A549 (cell line): ENCODE measurements around the gene GPC1. TPM values are rescaled to one million over a fixed set of nuclear protein-coding genes. Genes with fewer than 3 reads are reported as not detected.

Experiments
- ATAC-seq, 2 experiments: fragments of 200-7000 bp in 1 of 2; fragments of >200 bp in 1 of 2; cut with Nextera tagmentation in 1 of 2; cut with Tn5 transposase in 1 of 2; 3 replicates each; pipeline versions ENCODE4 v1.8.0 to v1.9.1; 2018 to 2020; ENCODE audit warnings: mild to moderate bottlenecking in 1 of 2, moderate library complexity in 1 of 2
- CTCF ChIA-PET: fragments of 300-600 bp; sonication (Branson Sonifier 250); formaldehyde crosslinking; extraction: SDS; loops from one replicate; lab custom pipeline; 2021; ENCODE audit warnings: antibody characterized with exemption, inconsistent platforms; lab: Yijun Ruan, JAX
- POLR2A ChIA-PET: fragments of 350-600 bp; formaldehyde crosslinking; extraction: SDS; loops from one replicate; lab custom pipeline; 2021; ENCODE audit warnings: antibody characterized with exemption, inconsistent platforms; lab: Yijun Ruan, JAX
- DNase-seq, 2 experiments: peaks; one replicate each; pipeline versions ENCODE4 v3.0.0 to v3.0.0-alpha.2; 2011 to 2016; ENCODE audit warnings: low read depth in 1 of 2, low spot score in 1 of 2
- FAIRE-seq: peaks from 2 replicates; lab custom pipeline; 2011; peaks lifted over from hg19 to GRCh38; lab: Jason Lieb, UNC
- H3K27ac ChIP-seq, 2 experiments: fragments of >200 bp; sonication (Bioruptor Twin); formaldehyde crosslinking; 3 replicates each; pipeline ENCODE4 v1.5.1; 2016 to 2017
- H3K4me1 ChIP-seq: fragments of >200 bp; sonication (Bioruptor Twin); formaldehyde crosslinking; 3 replicates; pipeline ENCODE4 v1.6.1; 2016
- H3K4me2 ChIP-seq: fragments of >200 bp; sonication (Bioruptor Twin); formaldehyde crosslinking; 3 replicates; pipeline ENCODE4 v1.6.1; 2016
- H3K4me3 ChIP-seq: fragments of >200 bp; sonication (Bioruptor Twin); formaldehyde crosslinking; 3 replicates; pipeline ENCODE4 v1.5.1; 2016
- H3K9me3 ChIP-seq: fragments of >200 bp; sonication (Bioruptor Twin); formaldehyde crosslinking; 3 replicates; pipeline ENCODE4 v1.6.1; 2016
- CBX8 ChIP-seq: fragments of 200-600 bp; sonication (generic); IDR thresholded peaks from 2 replicates; pipeline ENCODE4 v1.6.1; 2016
- ESRRA ChIP-seq: fragments of 150-350 bp; IDR thresholded peaks from 2 replicates; pipeline ENCODE4 v1.6.1; 2014; ENCODE audit warnings: mild to moderate bottlenecking, low read length, borderline replicate concordance
- GATA3 ChIP-seq: IDR thresholded peaks from 2 replicates; pipeline ENCODE4 v1.6.1; 2012; ENCODE audit warnings: borderline replicate concordance
- HEYL ChIP-seq: fragments of 250-450 bp; sonication (Bioruptor Pico); IDR thresholded peaks from 2 replicates; pipeline ENCODE4 v1.8.0; 2021; ENCODE audit warnings: mild to moderate bottlenecking, moderate library complexity
- HOXB13 ChIP-seq: fragments of 250-450 bp; sonication (Bioruptor Pico); IDR thresholded peaks from 2 replicates; pipeline ENCODE4 v1.5.0; 2020; ENCODE audit warnings: low read depth, mild to moderate bottlenecking, moderate library complexity
- HOXB5 ChIP-seq: fragments of 250-450 bp; sonication (Bioruptor Pico); IDR thresholded peaks from 2 replicates; pipeline ENCODE4 v1.5.0; 2020; ENCODE audit warnings: mild to moderate bottlenecking, moderate library complexity
- KDM5A ChIP-seq: fragments of 200-600 bp; sonication (generic); IDR thresholded peaks from 2 replicates; pipeline ENCODE4 v1.6.1; 2016; ENCODE audit warnings: antibody characterized with exemption, mild to moderate bottlenecking
- MAFK ChIP-seq: fragments of 450-650 bp; IDR thresholded peaks from 2 replicates; pipeline ENCODE4 v1.6.1; 2014; ENCODE audit not compliant: partially characterized antibody
- MAX ChIP-seq: IDR thresholded peaks from 2 replicates; pipeline ENCODE4 v1.6.1; 2012
- NFE2L2 ChIP-seq: fragments of 150-350 bp; conservative IDR thresholded peaks from 2 replicates; pipeline ENCODE4 v1.6.1; 2014; ENCODE audit warnings: low read length
- NPAS2 ChIP-seq: fragments of 250-450 bp; sonication (Bioruptor Pico); IDR thresholded peaks from 2 replicates; pipeline ENCODE4 v1.8.0; 2022; ENCODE audit warnings: mild to moderate bottlenecking, moderate library complexity, borderline replicate concordance
- NR3C1 ChIP-seq: fragments of >200 bp; sonication (Bioruptor Twin); formaldehyde crosslinking; IDR thresholded peaks from 3 replicates; pipeline ENCODE4 v1.6.1; 2017
- PBX3 ChIP-seq: IDR thresholded peaks from 2 replicates; pipeline ENCODE4 v1.6.1; 2012
- POLR2AphosphoS2 ChIP-seq: conservative IDR thresholded peaks from 2 replicates; pipeline ENCODE4 v1.6.1; 2012; ENCODE audit warnings: low read length, improper control_type of control experiment, inconsistent platforms
- RAD21 ChIP-seq, 2 experiments: fragments of >200 bp in 1 of 2; sonication (Bioruptor Twin) in 1 of 2; formaldehyde crosslinking in 1 of 2; IDR thresholded peaks in 1 of 2; conservative IDR thresholded peaks in 1 of 2; 2 replicates in 1 of 2; 3 replicates in 1 of 2; pipeline ENCODE4 v1.6.1; 2012 to 2018; ENCODE audit warnings: inconsistent platforms in 1 of 2
- RFX5 ChIP-seq: fragments of 450-650 bp; IDR thresholded peaks from 2 replicates; pipeline ENCODE4 v1.7.1; 2014; ENCODE audit warnings: antibody characterized with exemption, mild to moderate bottlenecking, moderate library complexity
- RNF2 ChIP-seq: fragments of 200-600 bp; sonication (generic); IDR thresholded peaks from 2 replicates; pipeline ENCODE4 v1.6.1; 2016; ENCODE audit warnings: low read depth, mild to moderate bottlenecking, antibody characterized with exemption, moderate library complexity, borderline replicate concordance
- SREBF2 ChIP-seq: fragments of 450-650 bp; IDR thresholded peaks from 2 replicates; pipeline ENCODE4 v1.6.1; 2014; ENCODE audit warnings: mild to moderate bottlenecking, moderate library complexity
- TFCP2L1 ChIP-seq: fragments of 250-450 bp; sonication (Bioruptor Pico); IDR thresholded peaks from 2 replicates; pipeline ENCODE4 v1.5.0; 2021; ENCODE audit warnings: mild to moderate bottlenecking
- TP53 ChIP-seq: fragments of 250-450 bp; sonication (Bioruptor Pico); IDR thresholded peaks from 2 replicates; pipeline ENCODE4 v1.5.0; 2021; ENCODE audit warnings: mild to moderate bottlenecking, moderate library complexity
- ZFP36 ChIP-seq: fragments of 450-650 bp; IDR thresholded peaks from 2 replicates; pipeline ENCODE4 v1.6.1; 2014; ENCODE audit warnings: borderline replicate concordance; ENCODE audit not compliant: partially characterized antibody
- ZSCAN20 ChIP-seq: fragments of 250-450 bp; sonication (Bioruptor Pico); IDR thresholded peaks from 2 replicates; pipeline ENCODE4 v1.8.0; 2022; ENCODE audit warnings: mild to moderate bottlenecking, moderate library complexity
- WGBS: methylation state at CpG from one replicate; pipeline ENCODE4 v1.1.6; 2017; ENCODE audit errors: missing lambda C conversion rate; 5-methylcytosine and 5-hydroxymethylcytosine counted together
- polyA plus RNA-seq, 4 experiments: library from polyadenylated mRNA; depleted of rRNA in 3 of 4; stranded (reverse); fragments of >200 nt; fragmentation: RNase III in 1 of 4; extraction: RNeasy Plus Mini Kit Qiagen cat#74134 plus additional on column Dnase treatment in 1 of 4; gene quantifications; 2 replicates in 3 of 4; 3 replicates in 1 of 4; pipeline ENCODE4 v1.2.3, GENCODE V29; 2011 to 2017
- TF ChIP-seq, protein P1 (sequence below): fragments of 250-450 bp; sonication (Bioruptor Pico); IDR thresholded peaks from 2 replicates; pipeline ENCODE4 v1.5.0; 2021; ENCODE audit warnings: mild to moderate bottlenecking, moderate library complexity, borderline replicate concordance
- TF ChIP-seq, protein P2 (sequence below): fragments of 250-450 bp; sonication (Bioruptor Pico); IDR thresholded peaks from 2 replicates; pipeline ENCODE4 v1.5.0; 2020; ENCODE audit warnings: low read depth, mild to moderate bottlenecking, moderate library complexity

GPC1 gene
- polyA plus RNA-seq, 2 of the 4 experiments (the other 2 are of a cell fraction): 19.8 to 97.7 TPM

- no peak for DNase-seq
- POLR2A ChIA-PET: interaction anchor here (0.6 kb wide), 1 partner anchor 66 kb away, joined by 6 read pairs; no protein-coding TSS in a partner anchor
- no peak for ATAC-seq
- Histone ChIP-seq H3K4me3 (peak overlapping the region; percentile 70; the same call in 2 of the 3 replicates), H3K27ac (peak overlapping the region in 1 of 2 experiments; percentile 92; a peak in 3 of 6 replicates)
- no CpG with 5 or more reads among the region's 81 CpGs for WGBS
- TF ChIP-seq NR3C1: no peak
- no peak for TF ChIP-seq PBX3
- TF ChIP-seq TP53: no peak
- no peak for TF ChIP-seq ESRRA
- no peak for TF ChIP-seq HOXB13 (CRISPR knock-in tag)
- no peak for TF ChIP-seq CBX8
- TF ChIP-seq, protein P1, sequence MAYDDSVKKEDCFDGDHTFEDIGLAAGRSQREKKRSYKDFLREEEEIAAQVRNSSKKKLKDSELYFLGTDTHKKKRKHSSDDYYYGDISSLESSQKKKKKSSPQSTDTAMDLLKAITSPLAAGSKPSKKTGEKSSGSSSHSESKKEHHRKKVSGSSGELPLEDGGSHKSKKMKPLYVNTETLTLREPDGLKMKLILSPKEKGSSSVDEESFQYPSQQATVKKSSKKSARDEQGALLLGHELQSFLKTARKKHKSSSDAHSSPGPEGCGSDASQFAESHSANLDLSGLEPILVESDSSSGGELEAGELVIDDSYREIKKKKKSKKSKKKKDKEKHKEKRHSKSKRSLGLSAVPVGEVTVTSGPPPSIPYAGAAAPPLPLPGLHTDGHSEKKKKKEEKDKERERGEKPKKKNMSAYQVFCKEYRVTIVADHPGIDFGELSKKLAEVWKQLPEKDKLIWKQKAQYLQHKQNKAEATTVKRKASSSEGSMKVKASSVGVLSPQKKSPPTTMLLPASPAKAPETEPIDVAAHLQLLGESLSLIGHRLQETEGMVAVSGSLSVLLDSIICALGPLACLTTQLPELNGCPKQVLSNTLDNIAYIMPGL (CRISPR knock-in tag): no peak
- TF ChIP-seq, all 56 proteins: peak for 0
- Histone ChIP-seq H3K9me3 (no peaks in the 10 kb centered on the region), H3K4me2 (peak overlapping the region; percentile 92), H3K4me1 (peaks cover 73% of the 10 kb centered on the region)
- CTCF ChIA-PET: no interaction called here
- FAIRE-seq: no peak
Measured at GRCh38 chr2:240453461-240454105, 18.1 kb downstream of the GPC1 start.

GRCh38 chr2:240454106-240454901 is 18.8 kb downstream of the GPC1 start:
- 80% methylated on average over 33 of the region's 35 CpGs for WGBS
- no peak overlapping the region for H3K4me3 ChIP-seq

More at GRCh38 chr2:240454106-240454901, 18.8 kb downstream of the GPC1 start:
- POLR2A ChIA-PET: no interaction called here
- TF ChIP-seq, protein P2, sequence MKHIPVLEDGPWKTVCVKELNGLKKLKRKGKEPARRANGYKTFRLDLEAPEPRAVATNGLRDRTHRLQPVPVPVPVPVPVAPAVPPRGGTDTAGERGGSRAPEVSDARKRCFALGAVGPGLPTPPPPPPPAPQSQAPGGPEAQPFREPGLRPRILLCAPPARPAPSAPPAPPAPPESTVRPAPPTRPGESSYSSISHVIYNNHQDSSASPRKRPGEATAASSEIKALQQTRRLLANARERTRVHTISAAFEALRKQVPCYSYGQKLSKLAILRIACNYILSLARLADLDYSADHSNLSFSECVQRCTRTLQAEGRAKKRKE (CRISPR knock-in tag): no peak
- TF ChIP-seq RAD21 (conservative IDR thresholded peaks at IDR 0.05 in 1 of 2, IDR thresholded peaks at IDR 0.05 in 1 of 2): no peak
- TF ChIP-seq TFCP2L1: no peak
- TF ChIP-seq, protein P1 (CRISPR knock-in tag): no peak
- TF ChIP-seq NFE2L2: no peak
- TF ChIP-seq POLR2AphosphoS2: no peak
- TF ChIP-seq ZFP36: no peak
- no peak for TF ChIP-seq RFX5
- no peak for TF ChIP-seq MAFK
- no peak for TF ChIP-seq ESRRA
- no peak for TF ChIP-seq KDM5A
- TF ChIP-seq RNF2: no peak
- TF ChIP-seq HEYL (CRISPR knock-in tag): no peak
- no peak for TF ChIP-seq MAX
- TF ChIP-seq SREBF2: no peak
- TF ChIP-seq ZSCAN20 (CRISPR knock-in tag): no peak
- no peak for TF ChIP-seq HOXB5
- TF ChIP-seq NPAS2 (CRISPR knock-in tag): no peak
- no peak for TF ChIP-seq GATA3
- H3K4me2 ChIP-seq: peak overlapping the region; percentile 25; the same call in 1 of the 3 replicates
- no peak for DNase-seq
- CTCF ChIA-PET: interaction anchor here (1.4 to 4.5 kb wide), 2 partner anchors 9 to 221 kb away, joined by 4 to 26 read pairs; no protein-coding TSS in a partner anchor
- no peak for ATAC-seq
- no peak for FAIRE-seq
- H3K27ac ChIP-seq: peak overlapping the region in 1 of 2 experiments; percentile 92; a peak in 1 of 6 replicates
- peaks cover 72% of the 10 kb centered on the region for H3K4me1 ChIP-seq
- H3K9me3 ChIP-seq: no peaks in the 10 kb centered on the region
